Heart right ventricle (tissue), 16 donors: ENCODE data around the gene DDX10. TPM values are rescaled to one million over a fixed set of nuclear protein-coding genes. Genes with fewer than 3 reads are reported as not detected.

Experiments
- ATAC-seq, 8 donors: fragments of 200-7000 bp; cut with Tn5 transposase; one replicate each; pipeline ENCODE4 v1.9.1; 2020; ENCODE audit warnings: mild to moderate bottlenecking in 8 of 8, moderate library complexity in 8 of 8, moderate number of reproducible peaks in 1 of 8
- DNase-seq, 2 donors: peaks; one replicate each; pipeline ENCODE4 v3.0.0-alpha.2; 2020
- H3K27ac ChIP-seq, 10 donors: fragments of 200-600 bp; sonication (generic) in 2 of 10; one replicate each; pipeline versions ENCODE4 v1.5.0 to v1.8.0; 2020 to 2022; ENCODE audit warnings: mild to moderate bottlenecking in 3 of 10
- H3K27me3 ChIP-seq, 7 donors: fragments of 200-600 bp; one replicate each; pipeline ENCODE4 v1.8.0; 2021 to 2022; ENCODE audit warnings: mild to moderate bottlenecking in 2 of 7
- H3K36me3 ChIP-seq, 9 donors: fragments of 200-600 bp; sonication (generic) in 1 of 9; one replicate each; pipeline versions ENCODE4 v1.5.0 to v1.8.0; 2020 to 2022; ENCODE audit warnings: mild to moderate bottlenecking in 2 of 9
- H3K4me1 ChIP-seq, 9 donors: fragments of 200-600 bp; sonication (generic) in 1 of 9; one replicate each; pipeline versions ENCODE4 v1.5.0 to v1.8.0; 2020 to 2022; ENCODE audit warnings: mild to moderate bottlenecking in 4 of 9
- H3K4me3 ChIP-seq, 10 donors: fragments of 200-600 bp; sonication (generic) in 2 of 10; one replicate each; pipeline versions ENCODE4 v1.5.0 to v1.8.0; 2020 to 2022; ENCODE audit warnings: mild to moderate bottlenecking in 7 of 10, moderate library complexity in 2 of 10
- H3K9me3 ChIP-seq, 11 donors: fragments of 200-600 bp in 10 of 11; sonication (generic) in 2 of 11; one replicate each; pipeline versions ENCODE4 v1.5.0 to v1.8.0; 2013 to 2022; ENCODE audit warnings: mild to moderate bottlenecking in 2 of 11, control low read depth in 1 of 11, moderate library complexity in 1 of 11
- WGBS, 2 donors: extraction: QIAGEN DNeasy Blood & Tissue Kit; methylation state at CpG; one replicate each; pipeline ENCODE4 v1.1.7; 2013; ENCODE audit warnings: inconsistent platforms in 1 of 2; 5-methylcytosine and 5-hydroxymethylcytosine counted together
- intact Hi-C, 10 donors: fragments of 100-400 bp; cut with DNase I; formaldehyde crosslinking; loops; one replicate each; pipeline versions ENCODE4 v1.11.1 to v1.14.2; 2022
- polyA plus RNA-seq, 2 donors: library from polyadenylated mRNA; stranded (reverse); fragments of 200-250 nt; gene quantifications; one replicate each; pipeline ENCODE4 v1.2.3, GENCODE V29; 2013
- total RNA-seq, 10 donors: library from RNA; stranded (reverse); fragmentation: NEBNext Ultra II Directional in 3 of 10; extraction: Animal tissue kit (Norgen Biotek cat#: 25700) in 3 of 10; gene quantifications; one replicate each; pipeline versions ENCODE4 v1.2.1 to v1.2.4, GENCODE V29; 2021 to 2023
- TF ChIP-seq, protein P1 (sequence below), 9 donors: fragments of 200-600 bp; sonication (generic) in 2 of 9; IDR thresholded peaks; one replicate each; pipeline versions ENCODE4 v1.5.0 to v1.8.0; 2021 to 2022; ENCODE audit warnings: antibody characterized with exemption in 9 of 9, mild to moderate bottlenecking in 5 of 9, moderate library complexity in 1 of 9
- donor health status: Arrhythmogenic right ventricular cardiomyopathy.
- donor health status: ischemic (EF 13 %, LVEDD 7.1; RV severe dilation, severe dysfunction).
- donor health status: healthy with polysubstance abuse.
- donor health status: DM: no; HTN: yes; CAD: no.
- donor health status: DM: no; HTN: no; CAD: no.
- donor health status: ischemic (EF 25% LVEDD 6.9; RV normal size, moderate dysfunction).
- donor health status: ischemic (EF 25% LVEDD 5.7; RV mildly dilated, moderate dysfunction).
- donor health status: healthy.
- donor health status: DM: yes; HTN: yes; CAD: no.
- donor health status: Ischemic cardiomyopathy.
- donor health status: ischemic (EF 35%, LVEDD 5.7; RV mildly dilated, moderate dysfunction).
- donor health status: nonischemic (EF 11% LVEDD 7.7; RV severe dilation, severe dysfunction).
- donor health status: DM: yes; HTN: yes; CAD: no.
- donor health status: PGD.
- donor health status: ischemic (EF 29% LVEDD 5.4; RV normal size, mild dysfunction).
- donor health status: nonischemic (EF 23%, LVEDD 6.1; RV moderate dilation, normal function).

Gene DDX10
- total and polyA plus RNA-seq, 12 donors: 9.3 to 15.3 (median 11.5) TPM

DNA sequence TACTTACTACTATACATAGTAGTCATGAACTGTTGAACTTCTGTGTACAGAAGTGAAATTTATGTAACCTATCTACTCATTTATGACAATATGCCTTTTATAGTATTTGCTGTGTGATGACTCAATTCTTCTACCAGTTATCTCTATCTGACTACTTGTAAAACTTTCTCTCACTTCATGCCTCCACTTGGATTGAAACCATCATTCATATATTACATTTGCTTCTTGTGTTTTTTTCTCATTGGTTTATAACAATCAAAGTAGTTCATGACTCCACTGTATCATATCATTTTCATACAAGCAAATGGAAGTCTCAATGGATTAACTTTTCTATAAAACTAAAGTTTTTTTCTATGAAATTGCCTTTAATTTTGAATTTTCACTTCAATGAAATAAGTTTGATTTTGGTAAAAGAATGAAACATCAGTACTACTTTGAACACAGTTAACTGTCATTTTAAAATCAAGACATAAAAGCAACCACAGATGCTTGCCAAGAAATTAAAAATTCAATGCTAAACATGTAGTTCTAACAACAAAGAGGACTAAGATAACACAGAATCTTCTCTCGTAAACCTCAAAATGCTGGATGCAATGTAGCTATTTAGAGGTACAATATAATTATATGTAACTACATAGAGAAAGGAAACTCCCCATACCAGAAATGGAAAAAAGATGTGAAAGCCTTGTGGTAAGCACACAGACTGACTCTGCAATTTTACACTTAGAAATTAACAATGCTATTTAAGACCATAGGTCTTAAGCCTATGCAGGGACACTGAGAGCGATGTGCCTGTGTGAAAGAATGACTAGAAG lies 43.7 kb upstream of the DDX10 start:
- TF ChIP-seq, protein P1, sequence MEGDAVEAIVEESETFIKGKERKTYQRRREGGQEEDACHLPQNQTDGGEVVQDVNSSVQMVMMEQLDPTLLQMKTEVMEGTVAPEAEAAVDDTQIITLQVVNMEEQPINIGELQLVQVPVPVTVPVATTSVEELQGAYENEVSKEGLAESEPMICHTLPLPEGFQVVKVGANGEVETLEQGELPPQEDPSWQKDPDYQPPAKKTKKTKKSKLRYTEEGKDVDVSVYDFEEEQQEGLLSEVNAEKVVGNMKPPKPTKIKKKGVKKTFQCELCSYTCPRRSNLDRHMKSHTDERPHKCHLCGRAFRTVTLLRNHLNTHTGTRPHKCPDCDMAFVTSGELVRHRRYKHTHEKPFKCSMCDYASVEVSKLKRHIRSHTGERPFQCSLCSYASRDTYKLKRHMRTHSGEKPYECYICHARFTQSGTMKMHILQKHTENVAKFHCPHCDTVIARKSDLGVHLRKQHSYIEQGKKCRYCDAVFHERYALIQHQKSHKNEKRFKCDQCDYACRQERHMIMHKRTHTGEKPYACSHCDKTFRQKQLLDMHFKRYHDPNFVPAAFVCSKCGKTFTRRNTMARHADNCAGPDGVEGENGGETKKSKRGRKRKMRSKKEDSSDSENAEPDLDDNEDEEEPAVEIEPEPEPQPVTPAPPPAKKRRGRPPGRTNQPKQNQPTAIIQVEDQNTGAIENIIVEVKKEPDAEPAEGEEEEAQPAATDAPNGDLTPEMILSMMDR (IDR thresholded peaks at IDR 0.05): no peak
- ATAC-seq (no peak), DNase-seq (no peak)
- H3K9me3 ChIP-seq: no peaks in the 10 kb centered on the region
- H3K27ac ChIP-seq: no peak overlapping the region
- no peaks in the 10 kb centered on the region for H3K4me1 ChIP-seq
- no peak overlapping the region for H3K4me3 ChIP-seq
- no peaks in the 10 kb centered on the region for H3K36me3 ChIP-seq
- intact Hi-C loops: no loop called here
- peaks cover 0 to 12% (median 0%) of the 10 kb centered on the region in 7 donors for H3K27me3 ChIP-seq
- 77 to 84% methylated on average over 2 of the region's 2 CpGs for WGBS, 2 donors

DNA sequence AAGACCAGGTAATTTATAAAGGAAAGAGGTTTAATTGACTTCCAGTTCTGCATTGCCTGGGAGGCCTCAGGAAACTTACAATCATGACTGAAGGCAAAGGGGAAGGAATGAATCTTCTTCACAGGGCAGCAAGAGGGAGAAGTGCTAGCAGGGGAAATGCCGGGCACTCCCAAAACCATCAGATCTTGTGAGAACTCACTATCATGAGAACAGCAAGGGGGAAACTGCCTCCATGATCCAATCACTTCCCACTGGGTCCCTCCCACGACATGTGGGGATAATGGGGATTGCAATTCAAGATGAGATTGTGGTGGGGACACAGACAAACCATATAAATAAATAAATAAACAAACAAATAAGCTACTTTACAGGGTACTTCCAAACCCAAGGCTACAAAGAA lies 42.5 kb upstream of the DDX10 start:
- 53 to 58% methylated on average over 2 of the region's 2 CpGs for whole genome bisulfite sequencing, 2 donors
- H3K4me1 ChIP-seq: no peaks in the 10 kb centered on the region
- no peak overlapping the region for H3K4me3 ChIP-seq
- H3K36me3 ChIP-seq: no peaks in the 10 kb centered on the region
- ATAC-seq (no peak), DNase-seq (no peak)
- no peaks in the 10 kb centered on the region for H3K9me3 ChIP-seq
- intact Hi-C loops: no loop called here
- H3K27ac ChIP-seq: no peak overlapping the region
- peaks cover 0 to 9% (median 0%) of the 10 kb centered on the region in 7 donors for H3K27me3 ChIP-seq
- TF ChIP-seq, protein P1 (IDR thresholded peaks at IDR 0.05): no peak

DNA sequence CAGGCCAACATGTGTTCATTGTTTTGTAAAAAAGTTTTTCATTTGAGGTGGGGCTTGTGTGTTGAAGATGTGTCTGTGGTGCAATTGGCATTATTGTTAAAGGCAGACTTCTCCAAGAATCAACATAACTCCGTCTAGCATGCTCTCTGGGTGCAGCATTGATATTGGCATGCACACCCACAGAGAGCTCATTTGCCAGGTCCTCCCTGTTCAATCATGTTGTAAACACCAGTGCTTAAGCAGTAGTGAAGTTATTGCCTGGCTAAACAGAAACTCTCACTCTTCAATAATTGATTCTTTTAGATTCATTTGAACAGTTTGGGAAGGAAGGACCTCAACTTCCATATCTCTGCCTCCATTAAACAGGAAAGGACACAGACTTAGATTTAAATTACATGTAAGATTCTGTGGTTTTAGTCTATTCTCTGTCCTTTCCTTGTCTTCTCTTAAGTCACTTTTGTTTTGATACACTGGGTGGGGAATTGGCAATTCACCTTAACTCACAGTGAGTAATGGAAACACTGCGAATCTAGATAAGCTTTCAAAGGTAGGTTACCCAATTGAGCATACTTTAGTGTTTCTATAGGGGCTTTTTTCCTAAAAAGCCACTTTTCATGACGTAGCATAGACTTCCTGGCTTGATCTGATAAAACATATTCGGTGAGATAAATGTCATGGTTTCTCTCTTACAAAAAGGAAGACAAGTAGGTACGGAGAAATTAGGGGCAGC lies 40.5 kb upstream of the DDX10 start:
- H3K36me3 ChIP-seq: no peaks in the 10 kb centered on the region
- no peak overlapping the region for H3K4me3 ChIP-seq
- no peak overlapping the region for H3K27ac ChIP-seq
- DNase-seq (no peak), ATAC-seq (no peak)
- TF ChIP-seq, protein P1 (IDR thresholded peaks at IDR 0.05): no peak
- H3K27me3 ChIP-seq: peaks cover 0 to 6% (median 0%) of the 10 kb centered on the region in 7 donors
- 69 to 70% methylated on average over 5 of the region's 5 CpGs for WGBS, 2 donors
- H3K4me1 ChIP-seq: no peaks in the 10 kb centered on the region
- H3K9me3 ChIP-seq: peaks cover 0 to 11% (median 0%) of the 10 kb centered on the region in 11 donors
- intact Hi-C loops: no loop called here

DNA sequence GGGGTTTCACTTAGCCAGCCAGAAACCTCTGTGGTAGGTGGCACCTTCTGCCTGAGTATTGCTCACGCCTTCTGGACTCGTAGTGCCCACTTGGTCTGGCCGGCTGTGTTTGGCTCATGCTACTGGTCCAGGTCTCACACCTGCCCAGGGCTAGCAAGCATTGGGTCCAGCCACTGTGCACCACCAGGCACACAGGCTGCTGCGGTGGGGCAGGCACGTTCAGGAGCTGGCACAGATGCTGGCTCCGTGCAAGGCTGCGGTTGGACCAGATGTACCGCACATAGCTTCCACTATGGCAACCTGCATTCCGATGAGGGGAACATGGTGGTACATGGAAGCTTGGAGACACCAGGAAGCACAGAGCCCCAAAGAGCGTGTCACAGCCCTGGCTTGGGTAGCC lies 36.5 kb upstream of the DDX10 start:
- TF ChIP-seq, protein P1 (IDR thresholded peaks at IDR 0.05): no peak
- Histone ChIP-seq H3K27me3 (peaks cover 0 to under 1% (median 0%) of the 10 kb centered on the region in 7 donors), H3K4me3 (no peak overlapping the region), H3K36me3 (no peaks in the 10 kb centered on the region), H3K27ac (no peak overlapping the region), H3K9me3 (peaks cover 0 to 11% (median 0%) of the 10 kb centered on the region in 11 donors), H3K4me1 (no peaks in the 10 kb centered on the region)
- intact Hi-C loops: no loop called here
- 94% methylated on average over 10 of the region's 10 CpGs for WGBS, 2 donors
- DNase-seq: no peak
- no peak for ATAC-seq
